HG03571 (cell line): ENCODE measurements around the gene KLK10.

Source experiments
- ATAC-seq: cut with Tn5 transposase; IDR thresholded peaks from one replicate; pipeline ENCODE4 v1.9.1; 2021; ENCODE audit not compliant: unreplicated experiment

The KLK10 gene

GRCh38 chr19:51019544-51019925 lies at the start of gene KLK10:
Gene KLK10, minus strand, starts transcription at chr19:51019709. Its CDS starts 579 bp downstream, at chr19:51019130.
- ATAC-seq: no peak

GRCh38 chr19:51066393-51067186 lies 47.1 kb upstream of the KLK10 start:
- no peak for ATAC-seq

DNA sequence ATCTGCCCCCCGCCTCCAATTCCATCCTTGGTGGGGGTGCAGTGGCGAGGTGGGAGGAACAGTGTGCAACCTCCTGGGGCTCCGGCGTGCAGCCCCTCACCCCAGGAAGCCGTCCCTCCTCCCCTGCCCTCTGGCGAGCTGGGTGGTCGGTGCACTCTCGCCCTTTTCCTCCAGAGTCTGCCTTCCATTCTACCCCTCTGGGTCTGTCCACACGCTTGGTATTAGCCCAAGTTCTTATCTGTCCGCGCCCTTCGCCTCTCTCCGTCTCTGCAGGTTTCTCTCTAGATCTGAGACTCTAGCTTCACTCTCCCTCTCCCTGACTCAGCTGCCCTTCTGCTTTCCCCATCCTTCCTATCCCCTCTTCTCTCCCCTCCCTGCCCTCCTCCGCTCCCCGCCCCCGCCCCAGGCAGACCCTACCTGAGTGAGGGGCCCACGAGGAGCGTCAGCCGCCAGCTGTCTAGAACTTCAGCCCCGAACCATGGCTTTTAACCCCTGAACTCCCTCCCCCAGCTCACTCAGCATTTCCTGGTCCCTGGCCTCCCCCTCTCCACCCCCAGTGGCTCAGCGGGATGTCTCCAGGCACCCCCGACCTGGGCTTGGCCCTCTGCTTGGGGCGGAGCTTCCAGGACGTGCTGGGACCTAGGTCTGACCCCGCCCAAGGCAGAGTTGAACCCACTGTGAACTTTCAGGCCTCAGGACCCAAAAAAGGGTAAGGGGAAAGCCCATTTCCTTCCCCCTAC lies 45.9 kb upstream of the KLK10 start:
- no peak for ATAC-seq

DNA sequence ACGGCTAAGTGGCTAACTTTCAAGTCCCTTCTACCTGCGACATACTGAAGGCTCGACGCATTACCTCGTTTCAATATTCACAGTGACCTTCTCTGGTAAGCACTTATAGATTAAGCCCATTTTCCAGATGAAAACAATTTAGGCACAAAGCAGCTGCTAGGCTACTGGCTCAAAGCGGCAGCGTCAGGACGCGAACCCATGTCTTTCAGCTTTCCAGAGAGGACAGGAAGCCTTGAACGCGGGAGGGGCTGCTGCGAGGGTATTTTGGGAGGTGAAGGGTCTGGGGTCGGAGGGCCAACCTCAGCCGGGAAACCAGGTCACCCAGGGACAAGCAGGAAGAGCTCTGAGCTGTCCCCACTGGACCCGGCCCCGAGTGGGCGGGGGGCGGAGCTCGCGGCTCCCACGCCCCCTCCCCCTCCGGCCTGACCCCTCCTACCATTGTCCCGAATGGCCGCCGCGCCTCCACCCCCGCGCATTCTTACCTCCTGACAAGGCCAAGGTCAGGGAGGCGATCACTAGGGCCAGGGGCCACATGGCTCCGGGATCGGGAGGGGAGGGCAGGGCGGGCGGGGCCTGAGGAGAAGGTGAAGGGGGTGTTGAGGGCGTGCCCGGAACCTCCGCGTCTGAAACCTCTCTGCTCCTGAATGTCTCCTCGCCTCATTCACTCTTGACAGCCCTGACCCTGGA lies 45.2 kb upstream of the KLK10 start, which contains the start of gene KLK13:
KLK13 (minus strand) TSS at position 559 of the 687 bp plus-strand sequence; CDS start at position 534, 25 bp downstream.
- ATAC-seq: no peak

DNA sequence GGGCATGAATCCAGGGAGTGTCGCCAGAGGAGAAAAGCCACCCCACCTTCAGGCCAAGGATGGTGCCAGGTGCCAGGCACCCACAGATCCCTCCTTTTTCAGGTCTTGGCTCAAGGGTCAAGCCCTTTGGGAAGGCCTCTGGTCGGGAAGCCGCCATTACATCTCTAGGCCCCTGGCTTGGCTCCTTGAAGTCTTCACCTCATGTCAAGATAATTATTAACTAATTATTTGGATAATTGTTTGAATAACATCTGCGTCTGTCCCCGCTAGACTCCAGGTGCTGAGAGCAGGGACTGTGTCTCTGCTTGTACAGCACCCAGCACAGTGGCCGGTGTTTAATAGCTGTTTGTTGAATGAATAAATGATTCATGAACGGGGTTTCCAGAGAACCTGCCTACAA lies 44.2 kb upstream of the KLK10 start:
- no peak for ATAC-seq

DNA sequence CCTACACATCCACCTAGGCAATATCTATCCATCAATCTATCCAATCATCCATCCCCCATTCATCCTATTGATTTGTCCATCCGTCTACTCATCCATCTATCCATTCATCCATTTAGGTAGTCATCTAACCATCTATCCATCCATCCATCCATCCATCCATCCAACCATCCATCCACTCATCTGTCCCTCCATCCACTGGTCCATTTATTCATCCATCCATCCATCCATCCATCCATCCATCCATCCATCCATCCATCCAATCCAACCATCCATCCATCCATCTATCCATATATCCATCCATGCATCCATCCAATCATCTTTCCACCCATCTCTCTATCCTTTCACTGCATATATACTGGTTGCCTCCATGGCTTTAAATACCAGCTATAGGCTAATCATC lies 41.5 kb upstream of the KLK10 start:
- ATAC-seq: no peak

DNA sequence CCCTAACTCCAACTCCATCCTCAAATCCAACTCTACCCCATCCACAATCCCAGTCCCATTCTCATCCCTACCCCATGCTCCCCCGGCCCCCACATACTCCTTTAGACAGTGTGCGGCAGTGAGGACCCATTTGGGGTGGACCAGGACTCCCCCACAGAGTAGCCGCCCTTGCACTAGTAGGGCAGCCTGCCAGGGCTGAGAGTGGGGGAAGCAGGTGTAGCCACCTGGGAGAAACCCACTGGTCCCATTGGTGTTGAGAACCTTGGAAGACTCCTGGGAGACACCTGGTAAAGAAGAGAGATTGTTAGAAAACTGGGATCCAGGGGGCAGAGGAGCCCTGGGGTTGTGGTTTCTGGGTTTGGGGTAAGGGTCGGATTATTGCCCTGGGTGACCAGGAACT lies 40.8 kb upstream of the KLK10 start:
- no peak for ATAC-seq

DNA sequence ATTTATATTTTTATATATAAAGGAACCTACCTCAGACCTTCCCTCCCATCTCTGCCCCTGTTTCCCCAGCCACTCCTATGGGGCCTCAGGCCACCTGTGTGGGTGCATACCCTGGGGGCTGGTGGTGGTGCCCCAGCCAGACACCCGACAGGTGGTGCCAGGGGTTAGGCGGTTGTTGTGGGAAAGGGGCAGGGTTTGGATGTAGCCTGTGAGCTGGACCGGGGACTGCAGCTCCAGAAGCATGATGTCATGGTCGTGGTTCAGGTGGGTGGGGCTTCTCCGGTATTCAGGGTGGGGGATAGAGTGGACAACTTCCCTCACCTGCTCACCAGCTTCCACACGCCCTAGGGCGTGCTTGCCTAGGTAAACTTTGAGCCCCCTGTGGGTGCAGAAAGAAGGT lies 40.2 kb upstream of the KLK10 start:
- no peak for ATAC-seq

DNA sequence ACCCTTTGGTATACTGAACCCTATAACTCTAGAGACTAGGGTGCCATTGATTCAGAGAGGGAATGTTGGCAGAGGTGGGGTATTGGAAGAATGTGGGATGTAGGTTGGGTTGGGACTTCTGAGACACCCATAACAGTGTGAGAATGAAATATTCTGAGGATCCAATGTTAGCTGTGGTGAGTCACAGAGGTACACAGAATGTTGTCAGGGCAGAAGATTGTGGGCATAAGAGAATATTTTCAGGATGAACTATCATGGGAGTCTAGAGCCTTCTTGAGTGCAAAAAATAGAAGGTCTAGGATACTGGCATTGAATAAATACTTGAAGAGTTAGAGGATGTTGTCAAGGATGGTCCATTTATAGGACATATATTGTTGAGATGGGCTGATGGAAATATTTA lies 36.4 kb upstream of the KLK10 start:
- ATAC-seq: no peak

DNA sequence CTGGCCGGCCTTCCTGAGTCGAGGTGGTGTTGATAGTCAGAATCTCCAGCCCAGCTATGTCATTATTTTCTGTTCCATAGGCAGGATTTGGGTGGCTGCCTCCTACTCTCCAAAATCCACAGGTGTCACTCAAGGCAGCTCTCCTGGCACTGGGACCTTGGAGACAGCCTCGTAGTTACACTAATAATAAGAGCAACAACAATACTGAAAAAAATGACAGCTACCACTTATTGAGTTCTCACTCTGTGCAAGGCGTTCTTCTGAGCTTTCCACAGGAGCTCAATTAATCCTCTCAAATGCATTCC lies 27.5 kb upstream of the KLK10 start:
- ATAC-seq: no peak

DNA sequence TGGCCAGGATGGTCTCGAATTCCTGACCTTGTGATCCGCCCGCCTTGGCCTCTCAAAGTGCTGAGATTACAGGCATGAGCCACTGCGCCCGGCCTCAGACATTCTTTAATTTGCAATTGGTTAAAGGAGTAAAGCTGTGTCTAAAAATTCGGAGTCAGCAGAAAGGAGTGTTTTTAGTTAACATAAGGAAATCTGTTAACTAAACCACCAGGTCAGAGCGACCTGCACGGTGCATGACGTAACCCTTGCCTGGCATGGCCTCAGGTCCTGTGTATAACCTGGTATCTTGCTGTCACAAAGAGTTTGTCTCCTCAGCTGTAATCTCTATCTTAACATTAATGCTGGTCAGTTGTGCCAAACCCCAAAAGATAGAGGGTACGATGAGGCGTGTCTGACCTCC lies 24.8 kb upstream of the KLK10 start:
- ATAC-seq: no peak

DNA sequence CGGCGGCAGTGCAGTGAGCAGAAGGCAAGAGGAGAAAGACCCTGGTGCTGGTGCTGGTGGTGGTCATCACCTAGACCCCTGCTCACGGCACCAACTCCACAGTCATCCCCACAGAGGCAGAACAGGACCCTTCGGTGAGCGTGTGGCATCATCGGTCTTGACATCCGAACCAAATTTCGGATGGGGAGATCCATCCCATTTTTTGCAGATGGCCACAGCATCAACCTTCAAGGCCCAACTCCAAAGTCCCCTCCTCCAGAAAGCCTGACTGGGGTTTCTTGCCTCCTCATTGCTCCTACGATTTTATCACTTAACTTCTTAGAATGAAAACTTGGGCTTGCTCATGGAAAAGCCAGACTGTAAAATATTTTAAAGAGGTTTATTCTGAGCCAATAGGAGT lies 24.0 kb upstream of the KLK10 start:
- no peak for ATAC-seq

GRCh38 chr19:51040151-51040550 lies 20.6 kb upstream of the KLK10 start:
- no peak for ATAC-seq

- no peak for ATAC-seq
Observed at GRCh38 chr19:51036519-51036918, 17.0 kb upstream of the KLK10 start.

DNA sequence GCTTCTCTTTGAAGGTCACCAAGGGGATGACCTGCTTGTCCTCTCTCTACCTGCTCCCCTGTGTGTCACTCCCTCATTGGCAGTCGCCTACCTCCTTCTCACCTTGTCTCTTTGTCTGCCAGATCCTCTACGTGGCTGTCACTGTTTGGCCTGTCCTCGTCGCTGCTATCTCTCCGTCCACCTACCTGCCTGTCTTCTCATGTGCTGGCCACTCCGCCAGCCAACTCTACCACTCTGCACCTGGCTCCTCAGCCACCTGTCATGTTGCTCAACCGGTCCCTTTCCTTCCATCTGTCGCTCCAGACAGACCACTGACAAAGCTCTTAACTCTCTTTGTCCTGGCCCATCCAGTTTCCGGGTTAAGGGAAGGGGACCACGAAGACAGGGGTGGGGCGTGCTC lies 15.2 kb upstream of the KLK10 start, which contains the start of gene KLK12:
KLK12 (minus strand) TSS at position 299 of the 400 bp plus-strand sequence. CDS start 381 bp downstream, outside the sequence.
- no peak for ATAC-seq

- no peak for ATAC-seq
Observed at GRCh38 chr19:51031880-51032225, 12.3 kb upstream of the KLK10 start.

GRCh38 chr19:51031220-51031879 lies 11.8 kb upstream of the KLK10 start:
- no peak for ATAC-seq

- ATAC-seq: no peak
Observed at GRCh38 chr19:51030631-51031030, 11.1 kb upstream of the KLK10 start.

- no peak for ATAC-seq
Observed at GRCh38 chr19:51029718-51030117, 10.2 kb upstream of the KLK10 start.

DNA sequence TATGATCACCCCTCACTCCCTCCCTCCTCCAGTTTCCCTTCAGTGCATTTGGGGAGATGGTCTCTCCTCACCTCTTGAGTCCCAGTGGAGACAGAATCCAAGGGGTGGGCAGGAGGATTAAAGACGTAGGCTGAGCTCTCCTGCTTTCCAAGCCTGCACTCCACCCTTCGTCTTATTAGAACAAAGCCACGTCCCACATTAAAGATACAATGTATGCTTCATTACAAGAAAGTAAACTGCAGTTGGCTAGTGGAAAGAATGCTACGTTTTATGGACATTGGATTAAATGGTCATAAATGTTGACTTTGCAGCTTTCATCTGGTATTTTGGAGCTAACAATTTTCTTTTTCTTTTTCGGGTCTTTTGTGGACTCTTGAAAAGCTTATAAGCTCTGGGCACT lies 8.4 kb upstream of the KLK10 start:
- no peak for ATAC-seq

- ATAC-seq: no peak
Observed at GRCh38 chr19:51027126-51027806, 7.8 kb upstream of the KLK10 start.
